ENCODE measurements around the gene FAM222B.
A peak's percentile ranks its signal among the peaks of the same experiment; 100 is the strongest.
"Not testable (repeated sequence)": the region's sequence is repeated elsewhere in the genome, so short reads cannot be mapped to it uniquely, and the experiment has no call there.

Gene FAM222B

GRCh38 chr17:28849281-28849680, 6.7 kb upstream of the FAM222B start:
- Histone ChIP-seq H3K4me3 (ENCODE audit: low read depth, low read length) (no peak overlapping the region), H3K36me3 (no peaks in the 10 kb centered on the region), H3K4me1 (no peaks in the 10 kb centered on the region), H3K9me3 (no peaks in the 10 kb centered on the region), H3K27me3 (no peaks in the 10 kb centered on the region)
- no peak for TF ChIP-seq CTCF (IDR thresholded peaks at IDR 0.05; ENCODE audit: low read depth, low read length)
- no peak for DNase-seq

GRCh38 chr17:28848667-28849066, 6.1 kb upstream of the FAM222B start:
- not testable (repeated sequence) for H3K36me3 ChIP-seq; H3K9me3 ChIP-seq; H3K4me3 ChIP-seq (ENCODE audit: low read depth, low read length); H3K4me1 ChIP-seq; H3K27me3 ChIP-seq
- peak; percentile 44 for TF ChIP-seq CTCF (IDR thresholded peaks at IDR 0.05; ENCODE audit: low read depth, low read length)
- peak; percentile 19 for DNase-seq

DNA sequence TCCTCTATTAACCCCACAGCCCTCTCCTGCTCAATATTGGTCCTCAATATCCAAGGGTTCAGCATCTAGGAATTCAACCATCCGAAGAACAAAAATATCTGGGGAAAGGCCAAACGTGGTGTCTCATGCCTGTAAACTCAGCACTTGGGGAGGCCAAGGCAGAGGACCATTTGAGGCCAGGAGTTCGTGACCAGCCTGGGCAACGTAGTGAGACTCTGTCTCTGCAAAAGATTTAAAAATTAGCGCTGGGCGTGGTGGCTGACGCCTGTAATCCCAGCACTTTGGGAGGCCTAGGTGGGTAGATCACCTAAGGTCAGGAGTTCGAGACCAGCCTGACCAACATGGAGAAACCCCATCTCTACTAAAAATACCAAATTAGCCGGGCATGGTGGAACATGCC, 4.1 kb upstream of the FAM222B start:
- H3K27me3 ChIP-seq; H3K4me3 ChIP-seq (ENCODE audit: low read depth, low read length); H3K36me3 ChIP-seq; DNase-seq; H3K9me3 ChIP-seq; H3K4me1 ChIP-seq: not testable (repeated sequence)

- DNase-seq = no peak
- H3K27me3 ChIP-seq = no peaks in the 10 kb centered on the region
- H3K9me3 ChIP-seq = no peaks in the 10 kb centered on the region
- no peaks in the 10 kb centered on the region for H3K36me3 ChIP-seq
- no peak for TF ChIP-seq CTCF (IDR thresholded peaks at IDR 0.05; ENCODE audit: low read depth, low read length)
- H3K4me3 ChIP-seq (ENCODE audit: low read depth, low read length) = no peak overlapping the region
- no peaks in the 10 kb centered on the region for H3K4me1 ChIP-seq
Measured at GRCh38 chr17:28846231-28846630, 3.6 kb upstream of the FAM222B start.

DNA sequence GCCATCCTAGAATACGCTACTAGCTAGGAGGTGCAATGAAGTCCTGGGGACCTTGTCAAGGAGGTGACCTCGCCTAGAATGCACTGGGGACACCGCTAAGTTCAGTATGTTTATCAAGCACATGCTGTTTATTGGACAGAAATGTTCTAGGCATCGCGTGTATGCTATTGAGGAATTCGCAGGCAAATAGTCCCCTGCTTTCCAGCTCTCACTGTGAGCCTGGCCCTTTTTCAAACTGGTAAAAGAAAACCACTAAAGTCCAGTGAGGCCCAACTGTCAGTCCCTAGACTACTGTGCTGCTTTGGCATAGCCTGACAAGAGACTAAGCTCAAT, 1.2 kb upstream of the FAM222B start:
- H3K36me3 ChIP-seq = no peaks in the 10 kb centered on the region
- H3K9me3 ChIP-seq = no peaks in the 10 kb centered on the region
- no peak for DNase-seq
- H3K27me3 ChIP-seq = no peaks in the 10 kb centered on the region
- H3K4me3 ChIP-seq (ENCODE audit: low read depth, low read length) = no peak overlapping the region
- no peaks in the 10 kb centered on the region for H3K4me1 ChIP-seq
- no peak for TF ChIP-seq CTCF (IDR thresholded peaks at IDR 0.05; ENCODE audit: low read depth, low read length)

DNA sequence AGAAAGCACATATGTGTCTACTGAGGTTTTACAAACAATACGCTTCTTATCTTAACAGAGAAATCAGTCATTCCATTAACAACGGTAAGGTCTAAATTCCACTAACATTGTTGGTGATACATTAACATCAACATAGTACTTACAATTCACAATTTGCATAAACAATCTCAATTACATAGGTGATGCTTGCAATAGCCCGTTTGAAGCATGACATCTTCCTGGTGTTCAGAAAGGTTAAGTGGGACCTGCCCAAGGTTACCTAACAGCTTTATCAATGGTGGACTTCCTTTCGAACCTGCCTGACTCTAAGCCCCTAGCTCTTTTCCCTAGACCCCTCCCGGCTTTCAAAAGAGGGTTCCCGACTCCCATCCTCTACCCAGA, 699 bp downstream of the FAM222B start:
- no peak for DNase-seq
- no peaks in the 10 kb centered on the region for H3K27me3 ChIP-seq
- no peaks in the 10 kb centered on the region for H3K36me3 ChIP-seq
- no peaks in the 10 kb centered on the region for H3K4me1 ChIP-seq
- no peaks in the 10 kb centered on the region for H3K9me3 ChIP-seq
- H3K4me3 ChIP-seq (ENCODE audit: low read depth, low read length) = peak overlapping the region; percentile 66
- no peak for TF ChIP-seq CTCF (IDR thresholded peaks at IDR 0.05; ENCODE audit: low read depth, low read length)

GRCh38 chr17:28839221-28839620, 3.4 kb downstream of the FAM222B start:
- H3K9me3 ChIP-seq = no peaks in the 10 kb centered on the region
- no peaks in the 10 kb centered on the region for H3K36me3 ChIP-seq
- DNase-seq = no peak
- H3K4me1 ChIP-seq = no peaks in the 10 kb centered on the region
- no peaks in the 10 kb centered on the region for H3K27me3 ChIP-seq
- H3K4me3 ChIP-seq (ENCODE audit: low read depth, low read length) = no peak overlapping the region
- TF ChIP-seq CTCF (IDR thresholded peaks at IDR 0.05; ENCODE audit: low read depth, low read length) = no peak

GRCh38 chr17:28836541-28836940, 6.0 kb downstream of the FAM222B start:
- not testable (repeated sequence) for H3K4me3 ChIP-seq (ENCODE audit: low read depth, low read length); H3K9me3 ChIP-seq; H3K36me3 ChIP-seq; H3K4me1 ChIP-seq; DNase-seq; H3K27me3 ChIP-seq

All from BE2C (cell line).